HepG2 (cell line): ENCODE results near the gene DRC7. TPM values are rescaled to one million over a fixed set of nuclear protein-coding genes. Genes with fewer than 3 reads are reported as not detected.

Source experiments
- ATAC-seq: fragments of 200-7000 bp; cut with Tn5 transposase; 3 replicates; pipeline ENCODE4 v1.9.1; 2020; ENCODE audit warnings: mild to moderate bottlenecking, moderate library complexity
- BruUV-seq: library from RNA; stranded (reverse); fragments of 400-500 nt; replicated peaks from 2 replicates; lab custom pipeline; 2021; lab: Mats Ljungman, UMichigan
- CTCF ChIA-PET: fragments of 300-600 bp; formaldehyde crosslinking; extraction: SDS; loops from one replicate; lab custom pipeline; 2021; ENCODE audit warnings: low total read pairs, inconsistent platforms, low intra/inter-chr PET ratio; lab: Yijun Ruan, JAX
- POLR2A ChIA-PET: fragments of 350-600 bp; sonication (Branson Sonifier 250); formaldehyde crosslinking; loops from one replicate; lab custom pipeline; 2020; ENCODE audit warnings: antibody characterized with exemption, inconsistent platforms; lab: Yijun Ruan, JAX
- DNase-seq: peaks from one replicate; pipeline ENCODE4 v3.0.0-alpha.2; 2015; ENCODE audit warnings: low spot score
- FAIRE-seq: peaks from 3 replicates; lab custom pipeline; 2011; peaks lifted over from hg19 to GRCh38; lab: Jason Lieb, UNC
- H2AFZ ChIP-seq: one replicate; pipeline ENCODE4 v1.6.1; 2011; ENCODE audit warnings: low read length, inconsistent platforms
- H3K27ac ChIP-seq: fragments of 300-600 bp; 3 replicates; pipeline ENCODE4 v1.8.0; 2011; ENCODE audit warnings: mixed run types, mild to moderate bottlenecking, mixed read lengths, low read length, inconsistent platforms; ENCODE audit not compliant: insufficient read depth; ENCODE audit errors: extremely low read length
- H3K27me3 ChIP-seq, 2 experiments: fragments of 200-600 bp in 1 of 2; 2 replicates in 1 of 2; 3 replicates in 1 of 2; pipeline versions ENCODE4 v1.6.0 to v1.8.0; 2011; ENCODE audit warnings: low read length in 2 of 2, mild to moderate bottlenecking in 2 of 2, moderate library complexity in 2 of 2, inconsistent platforms in 1 of 2; ENCODE audit not compliant: insufficient read depth in 2 of 2, control insufficient read depth in 1 of 2
- H3K36me3 ChIP-seq, 2 experiments: fragments of 200-600 bp in 1 of 2; replicated peaks in 1 of 2; 2 replicates in 1 of 2; 3 replicates in 1 of 2; pipeline versions ENCODE4 v1.5.1 to v1.8.0; 2011; ENCODE audit warnings: low read length in 2 of 2, inconsistent platforms in 1 of 2; ENCODE audit not compliant: insufficient read depth in 2 of 2, control insufficient read depth in 1 of 2
- H3K4me1 ChIP-seq: 2 replicates; pipeline ENCODE4 v1.5.1; 2012; ENCODE audit warnings: low read length, inconsistent platforms; ENCODE audit not compliant: insufficient read depth
- H3K4me2 ChIP-seq: 2 replicates; pipeline ENCODE4 v1.6.0; 2011; ENCODE audit warnings: low read depth, low read length, inconsistent platforms
- H3K4me3 ChIP-seq, 3 experiments: fragments of 200-600 bp in 1 of 3; sonication (generic), shearing (Covaris generic) in 1 of 3; replicated peaks in 1 of 3; 2 replicates each; pipeline ENCODE4 v1.5.1; 2011 to 2016; ENCODE audit warnings: low read length in 3 of 3, inconsistent platforms in 2 of 3, low read depth in 2 of 3, mild to moderate bottlenecking in 2 of 3, control low read depth in 1 of 3, mixed read lengths in 1 of 3; ENCODE audit not compliant: insufficient read depth in 1 of 3
- H3K79me2 ChIP-seq: one replicate; pipeline ENCODE4 v1.6.1; 2011; ENCODE audit warnings: low read length, inconsistent platforms; ENCODE audit not compliant: insufficient read depth
- H3K9ac ChIP-seq: 2 replicates; pipeline ENCODE4 v1.6.0; 2011; ENCODE audit warnings: mild to moderate bottlenecking, low read depth, low read length, inconsistent platforms; ENCODE audit not compliant: insufficient read depth
- H3K9me3 ChIP-seq: 2 replicates; pipeline ENCODE4 v1.5.1; 2012; ENCODE audit warnings: mild to moderate bottlenecking, low read length
- H4K20me1 ChIP-seq: 2 replicates; pipeline ENCODE4 v1.6.0; 2011; ENCODE audit warnings: inconsistent platforms, mild to moderate bottlenecking, low read length, moderate library complexity; ENCODE audit not compliant: insufficient read depth
- HNRNPLL ChIP-seq: fragments of 200-400 bp; formaldehyde crosslinking; IDR thresholded peaks from 2 replicates; pipeline ENCODE4 v1.6.1; 2017; ENCODE audit warnings: mild to moderate bottlenecking, low read depth, low read length; ENCODE audit not compliant: poor library complexity, severe bottlenecking
- SAFB2 ChIP-seq: sonication (generic); formaldehyde crosslinking; IDR thresholded peaks from 2 replicates; pipeline ENCODE4 v1.5.1; 2020; ENCODE audit warnings: missing genetic modification reagents, low read depth, mild to moderate bottlenecking, borderline replicate concordance
- SP1 ChIP-seq, 2 experiments: fragments of 450-650 bp in 1 of 2; sonication (generic) in 1 of 2; formaldehyde crosslinking in 1 of 2; IDR thresholded peaks; 2 replicates each; pipeline versions ENCODE4 v1.4.0 to v1.6.1; 2016 to 2020; ENCODE audit warnings: missing genetic modification reagents in 1 of 2
- SP140L ChIP-seq: sonication (generic); formaldehyde crosslinking; IDR thresholded peaks from 2 replicates; pipeline ENCODE4 v1.4.0; 2020; ENCODE audit warnings: missing genetic modification reagents, borderline replicate concordance
- ZNF629 ChIP-seq: sonication (generic); formaldehyde crosslinking; conservative IDR thresholded peaks from 2 replicates; pipeline ENCODE4 v1.5.0; 2020; ENCODE audit warnings: missing genetic modification reagents
- WGBS: methylation state at CpG from one replicate; pipeline ENCODE4 v1.1.6; 2017; ENCODE audit warnings: low lambda C conversion rate; 5-methylcytosine and 5-hydroxymethylcytosine counted together
- in situ Hi-C: cut with HindIII; loops from 2 replicates; pipeline ENCODE4 v1.10.0; 2017; ENCODE audit warnings: low pct_unique_long_range_greater_than_20kb; ENCODE audit not compliant: extremely low pct_ligation_motif_present
- intact Hi-C: fragments of 100-400 bp; cut with micrococcal nuclease; formaldehyde crosslinking; loops from one replicate; pipeline ENCODE4 v1.10.0; 2022; ENCODE audit not compliant: unreplicated experiment
- polyA plus RNA-seq, 8 experiments: library from polyadenylated mRNA; depleted of rRNA in 3 of 8; stranded (reverse) in 7 of 8; unstranded in 1 of 8; fragments of >200 nt; fragmentation: Illumina TruSeq in 4 of 8; extraction: Trizol in 4 of 8; gene quantifications; 2 replicates each; pipeline versions ENCODE4 v1.2.1 to v1.2.3, GENCODE V29; 2011 to 2016; ENCODE audit warnings: low read depth in 4 of 8, missing spikeins in 1 of 8, mixed read lengths in 1 of 8; ENCODE audit not compliant: insufficient read depth in 1 of 8
- total RNA-seq, 5 experiments: library from RNA; depleted of rRNA; stranded (reverse); fragments of >200 nt; fragmentation: Illumina TruSeq; extraction: Trizol; gene quantifications; 2 replicates each; pipeline ENCODE4 v1.2.3, GENCODE V29; 2016; ENCODE audit warnings: low read depth in 1 of 5
- TF ChIP-seq, protein P1 (sequence below): IDR thresholded peaks from 2 replicates; pipeline ENCODE4 v1.6.1; 2016; ENCODE audit warnings: mild to moderate bottlenecking, missing biosample characterization, missing genetic modification reagents

The DRC7 gene
- total and polyA plus RNA-seq, 2 of the 13 experiments (the other 11 are each of a cell fraction or from before 2014, with no cell fraction given): 2.7 to 3.4 TPM

DNA sequence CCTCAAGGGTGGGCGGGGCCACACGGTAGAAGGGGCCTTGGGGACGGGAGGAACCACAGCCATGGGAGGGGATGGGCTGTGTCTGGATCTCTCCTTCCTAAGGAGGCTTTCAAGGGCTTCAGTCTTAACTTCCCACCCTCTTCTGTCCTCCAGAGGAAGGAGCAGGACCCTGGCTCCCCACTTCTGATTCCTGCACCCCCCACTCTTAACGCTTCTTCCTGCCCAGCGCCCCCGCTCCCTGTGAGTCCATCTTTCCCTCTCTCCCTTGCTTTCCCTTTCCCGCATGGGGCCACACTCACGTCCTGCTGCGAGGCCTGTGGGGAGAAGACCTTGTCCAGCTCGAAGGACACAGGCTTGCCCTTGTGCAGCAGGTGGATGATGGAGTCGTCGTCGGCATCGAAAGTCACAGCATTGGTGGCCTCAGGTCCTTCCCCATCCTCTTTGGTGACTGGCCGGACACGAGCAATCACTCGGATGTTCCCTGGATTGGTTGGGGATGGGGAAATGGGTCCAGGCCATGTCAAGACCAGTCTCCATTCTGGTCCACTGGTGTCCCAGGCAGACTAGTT lies 70.6 kb downstream of the DRC7 start:
- intact Hi-C loops: no loop called here
- no peak for DNase-seq
- Histone ChIP-seq H3K4me3 (no peak overlapping the region), H3K9me3 (no peaks in the 10 kb centered on the region), H3K27ac (no peak overlapping the region), H4K20me1 (no peaks in the 10 kb centered on the region), H3K9ac (no peak overlapping the region), H2AFZ (no peak overlapping the region), H3K27me3 (no peaks in the 10 kb centered on the region), H3K79me2 (no peaks in the 10 kb centered on the region), H3K36me3 (peaks cover 31 to 59% of the 10 kb centered on the region in 2 experiments), H3K4me1 (no peaks in the 10 kb centered on the region), H3K4me2 (no peak overlapping the region)
- in situ Hi-C loops: no loop called here
- 96% methylated on average over 17 of the region's 17 CpGs for WGBS
- ChIA-PET POLR2A (interaction anchor here (1.0 to 1.5 kb wide), 2 partner anchors 17 to 30 kb away, joined by 3 to 5 read pairs; partner anchors contain the start of gene KATNB1), CTCF (no interaction called here)
- BruUV-seq: no TSS peak
- TF ChIP-seq, protein P1, sequence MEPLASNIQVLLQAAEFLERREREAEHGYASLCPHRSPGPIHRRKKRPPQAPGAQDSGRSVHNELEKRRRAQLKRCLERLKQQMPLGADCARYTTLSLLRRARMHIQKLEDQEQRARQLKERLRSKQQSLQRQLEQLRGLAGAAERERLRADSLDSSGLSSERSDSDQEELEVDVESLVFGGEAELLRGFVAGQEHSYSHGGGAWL (CRISPR knock-in tag): no peak
- TF ChIP-seq SP1 (IDR thresholded peaks at IDR 0.05): no peak
- 0 out of 2 replicates have a peak, but pooled peaks have one; percentile 10 for TF ChIP-seq SP1 (CRISPR knock-in tag; IDR thresholded peaks at IDR 0.05)
- no peak for TF ChIP-seq HNRNPLL
- no peak for TF ChIP-seq SP140L
- ATAC-seq: no peak
- FAIRE-seq: no peak

DNA sequence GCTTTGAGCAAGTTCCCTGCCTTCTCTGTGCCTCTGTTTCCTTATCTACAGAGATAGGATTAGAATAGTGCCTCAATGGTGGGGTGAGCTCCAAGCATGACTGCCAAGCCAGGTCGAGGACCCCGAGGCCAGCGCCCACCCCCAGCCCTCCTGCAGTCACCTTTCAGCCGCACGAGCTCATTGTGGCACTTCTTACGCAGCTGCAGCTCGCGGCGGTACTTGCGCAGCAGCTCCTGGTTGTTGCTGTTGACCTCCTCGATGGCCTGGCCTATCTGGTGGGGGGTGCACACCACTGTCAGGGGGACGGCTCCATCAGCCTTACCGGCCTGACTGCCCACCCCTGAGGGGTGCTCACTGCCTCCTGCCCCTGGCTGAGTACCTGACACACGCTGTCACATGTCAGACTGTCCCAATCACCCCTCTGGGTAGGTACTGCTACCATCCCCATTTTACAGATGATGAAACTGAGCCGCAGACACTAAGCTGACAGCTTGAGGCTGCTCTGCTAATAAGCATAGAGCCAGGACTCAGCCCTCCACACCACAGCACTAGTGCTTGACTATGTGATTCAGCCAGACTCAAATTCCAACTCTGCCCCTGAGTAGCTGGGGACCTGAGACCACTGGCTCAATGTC lies 72.2 kb downstream of the DRC7 start:
- in situ Hi-C loops: no loop called here
- Histone ChIP-seq H3K9me3 (no peaks in the 10 kb centered on the region), H3K4me3 (no peak overlapping the region), H3K27ac (no peak overlapping the region), H3K36me3 (peaks cover 34 to 65% of the 10 kb centered on the region in 2 experiments), H2AFZ (no peak overlapping the region), H3K79me2 (no peaks in the 10 kb centered on the region), H4K20me1 (no peaks in the 10 kb centered on the region), H3K9ac (no peak overlapping the region), H3K27me3 (no peaks in the 10 kb centered on the region), H3K4me2 (no peak overlapping the region), H3K4me1 (no peaks in the 10 kb centered on the region)
- 97% methylated on average over 15 of the region's 15 CpGs for WGBS
- CTCF ChIA-PET: no interaction called here
- intact Hi-C loops: no loop called here
- no TSS peak for BruUV-seq
- DNase-seq: no peak
- no peak for FAIRE-seq
- ATAC-seq: no peak
- POLR2A ChIA-PET: interaction anchor here (1.0 kb wide), 1 partner anchor 12 kb away, joined by 3 read pairs; no protein-coding TSS in a partner anchor
- peak; percentile 81 for TF ChIP-seq ZNF629 (CRISPR knock-in tag)
- no peak for TF ChIP-seq SAFB2 (CRISPR knock-in tag)
